ENCODE measurements around the gene CLSTN2.

DNA sequence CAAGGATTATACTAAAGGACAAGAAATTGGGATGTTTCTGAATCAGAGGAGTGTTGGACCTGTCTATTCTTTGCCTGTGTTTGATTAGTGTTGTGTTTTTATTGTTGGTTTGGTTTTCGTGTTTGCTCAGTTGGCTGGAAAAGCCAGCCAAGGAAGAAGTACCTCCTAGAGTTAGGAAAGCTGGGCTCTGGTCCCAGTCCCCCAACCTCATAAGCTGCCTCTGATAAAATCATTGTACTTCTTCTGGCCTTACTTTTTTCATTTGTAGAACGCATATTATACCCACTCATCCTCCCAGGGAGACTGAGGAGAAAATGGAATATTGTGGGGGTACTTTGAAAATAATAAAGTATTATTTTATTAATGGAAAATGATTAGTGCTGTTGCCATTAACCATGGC lies 565.5 kb downstream of the CLSTN2 start:
- TF ChIP-seq, protein P1, sequence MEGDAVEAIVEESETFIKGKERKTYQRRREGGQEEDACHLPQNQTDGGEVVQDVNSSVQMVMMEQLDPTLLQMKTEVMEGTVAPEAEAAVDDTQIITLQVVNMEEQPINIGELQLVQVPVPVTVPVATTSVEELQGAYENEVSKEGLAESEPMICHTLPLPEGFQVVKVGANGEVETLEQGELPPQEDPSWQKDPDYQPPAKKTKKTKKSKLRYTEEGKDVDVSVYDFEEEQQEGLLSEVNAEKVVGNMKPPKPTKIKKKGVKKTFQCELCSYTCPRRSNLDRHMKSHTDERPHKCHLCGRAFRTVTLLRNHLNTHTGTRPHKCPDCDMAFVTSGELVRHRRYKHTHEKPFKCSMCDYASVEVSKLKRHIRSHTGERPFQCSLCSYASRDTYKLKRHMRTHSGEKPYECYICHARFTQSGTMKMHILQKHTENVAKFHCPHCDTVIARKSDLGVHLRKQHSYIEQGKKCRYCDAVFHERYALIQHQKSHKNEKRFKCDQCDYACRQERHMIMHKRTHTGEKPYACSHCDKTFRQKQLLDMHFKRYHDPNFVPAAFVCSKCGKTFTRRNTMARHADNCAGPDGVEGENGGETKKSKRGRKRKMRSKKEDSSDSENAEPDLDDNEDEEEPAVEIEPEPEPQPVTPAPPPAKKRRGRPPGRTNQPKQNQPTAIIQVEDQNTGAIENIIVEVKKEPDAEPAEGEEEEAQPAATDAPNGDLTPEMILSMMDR (IDR thresholded peaks at IDR 0.05): no peak
- no peak for TF ChIP-seq POLR2AphosphoS5 (IDR thresholded peaks at IDR 0.05; ENCODE audit: insufficient read depth in 1 of 2, low read depth in 1 of 2)

Measured in vagina (tissue), 2 donors.